RWPE2 (cell line): ENCODE results near the gene GNA14.
A peak's percentile ranks its signal among the peaks of the same experiment; 100 is the strongest.

ENCODE experiments used
- ATAC-seq: fragments of 200-7000 bp; cut with Tn5 transposase; 3 replicates; pipeline ENCODE4 v1.9.1; 2021; ENCODE audit warnings: low read depth
- DNase-seq: peaks from one replicate; pipeline ENCODE4 v3.0.0-alpha.2; 2020; ENCODE audit warnings: low spot score
- H3K27ac ChIP-seq: fragments of 450-650 bp; 2 replicates; pipeline ENCODE4 v1.5.1; 2017; ENCODE audit warnings: mild to moderate bottlenecking; ENCODE audit not compliant: poor library complexity, severe bottlenecking
- H3K27me3 ChIP-seq: fragments of 250-450 bp; sonication (Bioruptor Pico); 2 replicates; pipeline ENCODE4 v1.5.1; 2021; ENCODE audit warnings: mild to moderate bottlenecking, moderate library complexity; ENCODE audit not compliant: insufficient read depth, poor library complexity, severe bottlenecking
- H3K36me3 ChIP-seq: fragments of 250-450 bp; sonication (Bioruptor Pico); 2 replicates; pipeline ENCODE4 v1.5.1; 2020; ENCODE audit warnings: low read depth, mild to moderate bottlenecking, moderate library complexity
- H3K4me1 ChIP-seq: fragments of 250-450 bp; sonication (Bioruptor Pico); 2 replicates; pipeline ENCODE4 v1.5.1; 2021; ENCODE audit warnings: mild to moderate bottlenecking, moderate library complexity; ENCODE audit not compliant: insufficient read depth, poor library complexity, severe bottlenecking
- H3K4me3 ChIP-seq: fragments of 250-450 bp; sonication (Bioruptor Pico); 2 replicates; pipeline ENCODE4 v1.5.1; 2021; ENCODE audit warnings: mild to moderate bottlenecking, moderate library complexity; ENCODE audit not compliant: severe bottlenecking
- H3K9me3 ChIP-seq: fragments of 250-450 bp; sonication (Bioruptor Pico); 2 replicates; pipeline ENCODE4 v1.5.1; 2021; ENCODE audit warnings: mild to moderate bottlenecking, moderate library complexity; ENCODE audit not compliant: severe bottlenecking
- TF ChIP-seq, protein P1 (sequence below): fragments of 450-650 bp; IDR thresholded peaks from one replicate; pipeline ENCODE4 v1.5.1; 2017; ENCODE audit warnings: mild to moderate bottlenecking, moderate library complexity; ENCODE audit not compliant: poor library complexity, severe bottlenecking

Gene GNA14

GRCh38 chr9:77589046-77589795 is 58.9 kb downstream of the GNA14 start:
- ATAC-seq: peak; percentile 81
- no peak for DNase-seq
- peak overlapping the region; percentile 73 for H3K27ac ChIP-seq
- H3K36me3 ChIP-seq: no peaks in the 10 kb centered on the region
- TF ChIP-seq, protein P1, sequence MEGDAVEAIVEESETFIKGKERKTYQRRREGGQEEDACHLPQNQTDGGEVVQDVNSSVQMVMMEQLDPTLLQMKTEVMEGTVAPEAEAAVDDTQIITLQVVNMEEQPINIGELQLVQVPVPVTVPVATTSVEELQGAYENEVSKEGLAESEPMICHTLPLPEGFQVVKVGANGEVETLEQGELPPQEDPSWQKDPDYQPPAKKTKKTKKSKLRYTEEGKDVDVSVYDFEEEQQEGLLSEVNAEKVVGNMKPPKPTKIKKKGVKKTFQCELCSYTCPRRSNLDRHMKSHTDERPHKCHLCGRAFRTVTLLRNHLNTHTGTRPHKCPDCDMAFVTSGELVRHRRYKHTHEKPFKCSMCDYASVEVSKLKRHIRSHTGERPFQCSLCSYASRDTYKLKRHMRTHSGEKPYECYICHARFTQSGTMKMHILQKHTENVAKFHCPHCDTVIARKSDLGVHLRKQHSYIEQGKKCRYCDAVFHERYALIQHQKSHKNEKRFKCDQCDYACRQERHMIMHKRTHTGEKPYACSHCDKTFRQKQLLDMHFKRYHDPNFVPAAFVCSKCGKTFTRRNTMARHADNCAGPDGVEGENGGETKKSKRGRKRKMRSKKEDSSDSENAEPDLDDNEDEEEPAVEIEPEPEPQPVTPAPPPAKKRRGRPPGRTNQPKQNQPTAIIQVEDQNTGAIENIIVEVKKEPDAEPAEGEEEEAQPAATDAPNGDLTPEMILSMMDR: no peak
- H3K4me3 ChIP-seq: no peak overlapping the region
- no peaks in the 10 kb centered on the region for H3K27me3 ChIP-seq
- H3K9me3 ChIP-seq: no peaks in the 10 kb centered on the region
- peaks cover 21% of the 10 kb centered on the region for H3K4me1 ChIP-seq

DNA sequence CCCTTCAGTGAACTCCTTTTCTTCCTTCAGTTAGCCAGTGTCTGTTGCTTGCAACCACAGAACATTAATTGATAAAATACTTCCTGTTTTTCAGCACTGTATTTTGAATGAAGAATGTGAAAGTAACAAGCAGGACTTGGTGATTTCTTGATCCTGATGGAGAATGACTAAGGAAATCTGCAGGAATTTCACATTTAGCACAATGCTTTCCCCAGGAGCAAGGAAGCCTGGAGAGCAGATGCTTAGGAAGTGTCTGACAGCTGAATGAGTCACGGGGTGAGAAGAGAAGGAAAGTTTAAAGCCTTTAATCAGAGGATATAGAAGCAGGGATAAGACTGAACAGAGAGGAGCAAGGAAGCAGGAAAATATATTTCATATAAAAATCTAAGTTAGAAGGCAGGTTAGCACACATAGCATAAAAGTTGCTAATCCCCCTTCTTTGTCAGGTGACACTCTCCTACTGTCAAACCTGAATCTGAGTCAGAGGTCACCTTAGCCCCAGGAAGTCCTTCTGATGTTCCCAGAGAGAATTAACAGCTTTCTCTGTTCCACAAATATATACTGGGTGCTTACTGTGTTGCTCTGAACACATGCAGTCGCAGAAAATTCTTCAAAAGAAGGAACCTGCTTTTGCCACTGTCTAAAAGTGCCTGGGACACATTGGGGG is 59.7 kb downstream of the GNA14 start:
- TF ChIP-seq, protein P1: no peak
- peak overlapping the region; percentile 73 for H3K27ac ChIP-seq
- no peaks in the 10 kb centered on the region for H3K27me3 ChIP-seq
- no peak overlapping the region for H3K4me3 ChIP-seq
- H3K4me1 ChIP-seq: peaks cover 21% of the 10 kb centered on the region
- DNase-seq (no peak), ATAC-seq (peak; percentile 95)
- H3K9me3 ChIP-seq: no peaks in the 10 kb centered on the region
- H3K36me3 ChIP-seq: no peaks in the 10 kb centered on the region

DNA sequence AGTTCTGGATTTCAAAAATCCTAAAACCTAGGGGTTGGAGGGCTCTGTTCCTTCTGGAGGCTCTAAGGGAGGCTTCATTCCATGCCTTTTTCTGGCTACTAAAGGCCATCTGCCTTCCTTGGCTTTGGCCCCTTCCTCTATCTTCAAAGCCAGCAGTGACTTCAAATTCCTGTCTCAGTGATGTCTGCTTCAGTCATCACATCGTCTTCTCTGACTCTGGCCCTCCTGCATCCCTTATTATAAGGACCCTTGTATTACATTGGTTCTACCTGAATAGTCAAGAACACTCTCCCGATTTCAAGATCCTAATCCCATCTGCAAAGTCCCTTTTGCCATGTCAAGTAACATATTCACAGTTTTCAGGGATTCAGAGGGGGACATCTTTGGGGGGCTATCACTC is 60.3 kb downstream of the GNA14 start:
- Histone ChIP-seq H3K4me3 (no peak overlapping the region), H3K27me3 (no peaks in the 10 kb centered on the region), H3K36me3 (no peaks in the 10 kb centered on the region), H3K4me1 (peaks cover 21% of the 10 kb centered on the region), H3K27ac (peak overlapping the region; percentile 73), H3K9me3 (no peaks in the 10 kb centered on the region)
- TF ChIP-seq, protein P1: no peak
- ATAC-seq: no peak
- DNase-seq: no peak

DNA sequence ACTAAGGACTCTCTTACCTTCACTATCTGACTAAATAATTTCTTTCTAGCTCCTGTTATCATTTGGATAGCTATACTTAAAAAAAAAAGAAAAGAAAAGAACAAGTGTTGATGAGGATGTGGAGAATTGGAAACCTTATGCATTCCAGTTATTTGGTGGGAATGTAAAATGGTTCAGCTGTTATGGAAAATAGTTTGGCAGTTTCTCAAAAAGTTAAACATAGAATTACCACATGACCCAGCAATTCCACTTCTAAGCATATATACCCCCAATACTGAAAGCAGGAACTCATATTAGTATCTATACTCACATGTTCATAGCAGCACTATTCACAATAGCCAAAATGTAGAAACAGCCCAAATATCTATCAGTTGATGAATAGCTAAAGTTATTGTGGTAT is 61.1 kb downstream of the GNA14 start:
- Histone ChIP-seq H3K4me1 (peaks cover 21% of the 10 kb centered on the region), H3K27me3 (no peaks in the 10 kb centered on the region), H3K9me3 (no peaks in the 10 kb centered on the region), H3K27ac (no peak overlapping the region), H3K4me3 (no peak overlapping the region), H3K36me3 (no peaks in the 10 kb centered on the region)
- no peak for DNase-seq
- no peak for ATAC-seq
- TF ChIP-seq, protein P1: no peak

DNA sequence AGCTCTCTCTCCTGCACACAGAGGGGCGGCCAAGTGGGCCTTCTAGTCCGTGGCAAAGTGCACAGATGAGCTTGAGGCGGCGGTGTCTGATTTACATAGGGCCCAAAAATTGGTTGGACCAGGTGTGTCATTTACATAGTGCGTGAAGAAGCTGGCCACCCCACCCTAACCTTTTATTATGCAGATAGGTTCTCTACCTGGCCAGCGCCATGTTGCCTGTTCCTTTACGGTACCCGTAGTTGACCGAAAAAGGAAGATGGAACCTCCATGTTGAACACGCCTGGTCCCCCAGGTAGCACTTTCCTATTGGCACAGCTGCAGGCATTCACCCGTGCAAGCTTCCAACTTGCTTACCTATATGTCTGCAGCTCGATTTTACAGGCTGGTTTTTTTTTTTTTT is 61.5 kb downstream of the GNA14 start:
- DNase-seq (no peak), ATAC-seq (no peak)
- H3K9me3 ChIP-seq: no peaks in the 10 kb centered on the region
- peaks cover 21% of the 10 kb centered on the region for H3K4me1 ChIP-seq
- no peaks in the 10 kb centered on the region for H3K36me3 ChIP-seq
- H3K27ac ChIP-seq: no peak overlapping the region
- TF ChIP-seq, protein P1: no peak
- H3K27me3 ChIP-seq: no peaks in the 10 kb centered on the region
- H3K4me3 ChIP-seq: no peak overlapping the region
